ENCODE results near the gene DGLUCY. TPM values are rescaled to one million over a fixed set of nuclear protein-coding genes. Genes with fewer than 3 reads are reported as not detected.

The DGLUCY gene
- total RNA-seq, 1 experiment from 2014 or later: 54.8 TPM

GRCh38 chr14:91129261-91129660, 15.4 kb downstream of the DGLUCY start:
- Histone ChIP-seq H3K9me3 (no peaks in the 10 kb centered on the region), H3K4me3 (ENCODE audit: low read depth, low read length) (no peak overlapping the region), H3K27me3 (replicated peaks; ENCODE audit: control insufficient read depth, insufficient read depth, low read length) (no peaks in the 10 kb centered on the region), H3K4me1 (peaks cover 7% of the 10 kb centered on the region; the same call in 1 of the 2 replicates), H3K36me3 (ENCODE audit: control insufficient read depth, insufficient read depth, low read length) (peaks cover 7% of the 10 kb centered on the region)
- no peaks in the 10 kb centered on the region for H3K27me3 Mint-ChIP-seq (ENCODE audit: insufficient read depth, unreplicated experiment)
- H3K4me1 Mint-ChIP-seq (ENCODE audit: low read depth, unreplicated experiment): no peaks in the 10 kb centered on the region
- H3K27ac Mint-ChIP-seq (ENCODE audit: unreplicated experiment): no peak overlapping the region
- no TSS peak for BruUV-seq (replicated peaks)
- ChIA-PET POLR2A (no interaction called here), CTCF (no interaction called here)
- no peak for TF ChIP-seq CTCF (IDR thresholded peaks at IDR 0.05; ENCODE audit: insufficient read depth in 1 of 2, low read depth in 1 of 2, low read length in 1 of 2, severe bottlenecking in 1 of 2, unreplicated experiment in 1 of 2)
- H3K4me3 Mint-ChIP-seq (ENCODE audit: unreplicated experiment): no peak overlapping the region
- H3K9me3 Mint-ChIP-seq (ENCODE audit: unreplicated experiment): no peaks in the 10 kb centered on the region
- DNase-seq: no peak
- intact Hi-C loops (cut with micrococcal nuclease; ENCODE audit: unreplicated experiment): no loop called here
- peaks cover 44% of the 10 kb centered on the region for H3K36me3 Mint-ChIP-seq (ENCODE audit: insufficient read depth, unreplicated experiment)

GRCh38 chr14:91135039-91135438, 21.2 kb downstream of the DGLUCY start:
- ChIA-PET POLR2A (no interaction called here), CTCF (no interaction called here)
- H3K36me3 Mint-ChIP-seq (ENCODE audit: insufficient read depth, unreplicated experiment): peaks cover 32% of the 10 kb centered on the region
- no peak overlapping the region for H3K4me3 Mint-ChIP-seq (ENCODE audit: unreplicated experiment)
- no peaks in the 10 kb centered on the region for H3K27me3 Mint-ChIP-seq (ENCODE audit: insufficient read depth, unreplicated experiment)
- no peaks in the 10 kb centered on the region; the same call in 1 of the 2 replicates for H3K36me3 ChIP-seq (ENCODE audit: control insufficient read depth, insufficient read depth, low read length)
- peaks cover 7% of the 10 kb centered on the region for H3K4me1 Mint-ChIP-seq (ENCODE audit: low read depth, unreplicated experiment)
- no peak for DNase-seq
- TF ChIP-seq CTCF (IDR thresholded peaks at IDR 0.05; ENCODE audit: insufficient read depth in 1 of 2, low read depth in 1 of 2, low read length in 1 of 2, severe bottlenecking in 1 of 2, unreplicated experiment in 1 of 2): no peak
- peaks cover 25% of the 10 kb centered on the region for H3K4me1 ChIP-seq
- no peaks in the 10 kb centered on the region for H3K9me3 ChIP-seq
- no peak overlapping the region for H3K4me3 ChIP-seq (ENCODE audit: low read depth, low read length)
- no peak overlapping the region for H3K27ac Mint-ChIP-seq (ENCODE audit: unreplicated experiment)
- H3K27me3 ChIP-seq (replicated peaks; ENCODE audit: control insufficient read depth, insufficient read depth, low read length): no peaks in the 10 kb centered on the region
- intact Hi-C loops (cut with micrococcal nuclease; ENCODE audit: unreplicated experiment): no loop called here
- BruUV-seq (replicated peaks): no TSS peak
- no peaks in the 10 kb centered on the region for H3K9me3 Mint-ChIP-seq (ENCODE audit: unreplicated experiment)

DNA sequence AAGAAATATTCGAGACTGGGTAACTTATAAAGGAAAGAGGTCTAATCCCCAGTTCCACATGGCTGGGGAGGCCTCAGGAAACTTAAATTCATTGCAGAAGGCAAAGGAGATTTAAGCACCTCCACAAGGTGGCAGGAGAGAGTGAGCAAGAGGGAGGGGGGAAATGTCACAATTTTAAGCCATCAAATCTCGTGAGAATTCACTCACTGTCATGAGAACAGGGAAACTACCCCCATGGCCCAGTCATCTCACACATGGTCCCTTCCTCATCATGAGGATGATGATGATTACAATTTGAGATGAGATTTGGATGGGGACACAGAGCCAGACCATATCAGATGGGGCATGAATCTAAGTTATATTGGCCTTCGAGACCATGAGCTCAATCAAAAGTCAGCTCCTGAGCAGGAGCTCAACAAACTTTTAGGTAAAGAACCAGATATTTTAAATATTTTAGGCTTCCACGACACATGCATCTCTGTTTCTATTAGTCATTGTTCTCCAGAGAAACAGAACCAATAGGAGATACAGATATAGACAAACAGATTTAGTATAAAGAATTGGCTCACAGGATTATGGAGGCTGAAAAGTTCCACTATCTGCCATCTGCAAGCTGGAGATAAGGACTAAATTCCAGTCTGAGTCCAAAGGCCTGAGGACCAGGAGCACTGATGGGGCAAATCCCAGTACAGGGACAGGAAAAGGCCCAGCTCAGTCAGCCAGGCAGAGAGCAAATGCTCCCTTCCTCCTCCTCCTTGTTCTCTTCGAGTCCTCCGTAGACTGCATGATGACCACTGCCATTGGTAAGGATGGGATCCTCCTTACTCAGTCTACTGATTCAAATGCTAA, 24.9 kb downstream of the DGLUCY start:
- peak; percentile 37 to 58 for TF ChIP-seq CTCF (IDR thresholded peaks at IDR 0.05; ENCODE audit: insufficient read depth in 1 of 2, low read depth in 1 of 2, low read length in 1 of 2, severe bottlenecking in 1 of 2, unreplicated experiment in 1 of 2)
- H3K9me3 Mint-ChIP-seq (ENCODE audit: unreplicated experiment): no peaks in the 10 kb centered on the region
- Histone ChIP-seq H3K9me3 (no peaks in the 10 kb centered on the region), H3K4me3 (ENCODE audit: low read depth, low read length) (no peak overlapping the region), H3K4me1 (peaks cover 36% of the 10 kb centered on the region), H3K27me3 (replicated peaks; ENCODE audit: control insufficient read depth, insufficient read depth, low read length) (no peaks in the 10 kb centered on the region), H3K36me3 (ENCODE audit: control insufficient read depth, insufficient read depth, low read length) (no peaks in the 10 kb centered on the region; the same call in 1 of the 2 replicates)
- ChIA-PET POLR2A (interaction anchor here (0.6 to 2.3 kb wide), 3 partner anchors 19 to 756 kb away, joined by 3 to 10 read pairs (median 3); partner anchors contain the start of gene RPS6KA5), CTCF (interaction anchor here (0.6 to 2.3 kb wide), 10 partner anchors 11 to 246 kb away, joined by 3 to 22 read pairs (median 5); partner anchors contain the start of genes DGLUCY and RPS6KA5)
- peak; percentile 61 to 68 for DNase-seq
- peaks cover 7% of the 10 kb centered on the region for H3K4me1 Mint-ChIP-seq (ENCODE audit: low read depth, unreplicated experiment)
- no TSS peak for BruUV-seq (replicated peaks)
- no peak overlapping the region for H3K4me3 Mint-ChIP-seq (ENCODE audit: unreplicated experiment)
- intact Hi-C loops (cut with micrococcal nuclease; ENCODE audit: unreplicated experiment): loop anchor here (1.0 kb wide), 4 partner anchors 20 to 78 kb away; partner anchors contain the start of genes DGLUCY and RPS6KA5
- peak overlapping the region; percentile 6 for H3K27ac Mint-ChIP-seq (ENCODE audit: unreplicated experiment)
- no peaks in the 10 kb centered on the region for H3K27me3 Mint-ChIP-seq (ENCODE audit: insufficient read depth, unreplicated experiment)
- H3K36me3 Mint-ChIP-seq (ENCODE audit: insufficient read depth, unreplicated experiment): peaks cover 21% of the 10 kb centered on the region

Measured in Caco-2 (cell line).